CD4-positive, alpha-beta T cell treated with Interleukin-6 for 4 hours (primary cell): Measurements from ENCODE around the gene DMXL2.
"Not testable (repeated sequence)": the region's sequence is repeated elsewhere in the genome, so short reads cannot be mapped to it uniquely, and the experiment has no call there.

ENCODE experiments used
- DNase-seq: peaks from one replicate; pipeline ENCODE4 v3.0.0-alpha.2; 2020; ENCODE audit warnings: mixed read lengths

The DMXL2 gene

GRCh38 chr15:51568939-51569784 lies 53.4 kb downstream of the DMXL2 start:
- DNase-seq = not testable (repeated sequence)

GRCh38 chr15:51561271-51561670 lies 61.3 kb downstream of the DMXL2 start:
- DNase-seq = no peak

- no peak for DNase-seq
Observed at GRCh38 chr15:51558876-51559275, 63.7 kb downstream of the DMXL2 start.

GRCh38 chr15:51558411-51558810 lies 64.2 kb downstream of the DMXL2 start:
- no peak for DNase-seq

- DNase-seq = no peak
Observed at GRCh38 chr15:51550841-51551240, 71.7 kb downstream of the DMXL2 start.

- DNase-seq = no peak
Observed at GRCh38 chr15:51547656-51548055, 74.9 kb downstream of the DMXL2 start.

- DNase-seq = no peak
Observed at GRCh38 chr15:51536965-51537574, 85.5 kb downstream of the DMXL2 start.

GRCh38 chr15:51533672-51534398 lies 88.7 kb downstream of the DMXL2 start:
- no peak for DNase-seq

- DNase-seq = no peak
Observed at GRCh38 chr15:51526955-51527354, 95.6 kb downstream of the DMXL2 start.

- DNase-seq = no peak
Observed at GRCh38 chr15:51524376-51524775, 98.2 kb downstream of the DMXL2 start.

- no peak for DNase-seq
Observed at GRCh38 chr15:51516291-51516690, 106.3 kb downstream of the DMXL2 start.

- no peak for DNase-seq
Observed at GRCh38 chr15:51505251-51505650, 117.3 kb downstream of the DMXL2 start.

GRCh38 chr15:51503003-51503402 lies 119.6 kb downstream of the DMXL2 start:
- no peak for DNase-seq

- DNase-seq = no peak
Observed at GRCh38 chr15:51499379-51499976, 123.1 kb downstream of the DMXL2 start.

GRCh38 chr15:51497806-51498205 lies 124.8 kb downstream of the DMXL2 start:
- no peak for DNase-seq

GRCh38 chr15:51496246-51496645 lies 126.3 kb downstream of the DMXL2 start:
- DNase-seq = no peak

GRCh38 chr15:51494411-51495314 lies 127.9 kb downstream of the DMXL2 start:
- no peak for DNase-seq

- DNase-seq = no peak
Observed at GRCh38 chr15:51493892-51494291, 128.7 kb downstream of the DMXL2 start.

- no peak for DNase-seq
Observed at GRCh38 chr15:51492528-51492927, 130.0 kb downstream of the DMXL2 start.

GRCh38 chr15:51491941-51492340 lies 130.6 kb downstream of the DMXL2 start:
- no peak for DNase-seq

GRCh38 chr15:51484781-51485180 lies 137.8 kb downstream of the DMXL2 start:
- no peak for DNase-seq

- DNase-seq = no peak
Observed at GRCh38 chr15:51483985-51484384, 138.6 kb downstream of the DMXL2 start.
